Stimulated activated CD4-positive, alpha-beta T cell treated with anti-CD3 and anti-CD28 coated beads, Interleukin-2, amount 100 ng/mL, for 48 hours (primary cell): ENCODE measurements around the gene XBP1.
"Not testable (repeated sequence)": the region's sequence is repeated elsewhere in the genome, so short reads cannot be mapped to it uniquely, and the experiment has no call there.

Experiments used
- DNase-seq, 2 donors: peaks; one replicate each; pipeline ENCODE4 v3.0.0-alpha.2; 2020

The XBP1 gene

DNA sequence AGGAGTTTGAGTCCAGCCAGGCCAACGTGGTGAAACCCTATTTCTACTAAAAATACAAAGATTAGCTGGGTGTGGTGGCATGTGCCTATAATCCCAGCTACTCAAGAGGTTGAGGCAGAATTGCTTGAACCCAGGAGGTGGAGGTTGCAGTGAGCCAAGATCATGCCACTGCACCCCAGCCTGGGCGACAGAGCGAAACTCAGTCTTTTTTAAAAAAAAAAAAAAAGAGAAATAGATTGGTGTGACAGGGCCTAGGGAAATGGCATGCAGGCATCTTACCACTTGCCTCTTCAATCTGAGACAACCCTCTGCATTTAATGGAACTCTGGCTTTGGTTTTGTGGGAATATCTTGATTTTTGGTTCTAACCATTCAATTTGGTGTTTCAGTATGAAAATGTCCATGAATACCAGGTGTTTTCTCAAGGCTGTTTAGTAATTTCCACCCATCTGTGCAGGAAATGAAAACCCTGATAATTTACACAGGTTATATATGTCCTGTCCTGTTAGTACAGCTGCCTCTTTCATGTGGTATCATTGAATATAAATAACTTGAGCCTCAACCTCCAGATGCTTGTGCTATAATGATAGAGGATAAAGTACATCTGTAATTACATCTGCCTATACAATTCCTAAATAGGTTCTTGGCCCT is 8.4 kb downstream of the XBP1 start:
- DNase-seq: no peak

DNA sequence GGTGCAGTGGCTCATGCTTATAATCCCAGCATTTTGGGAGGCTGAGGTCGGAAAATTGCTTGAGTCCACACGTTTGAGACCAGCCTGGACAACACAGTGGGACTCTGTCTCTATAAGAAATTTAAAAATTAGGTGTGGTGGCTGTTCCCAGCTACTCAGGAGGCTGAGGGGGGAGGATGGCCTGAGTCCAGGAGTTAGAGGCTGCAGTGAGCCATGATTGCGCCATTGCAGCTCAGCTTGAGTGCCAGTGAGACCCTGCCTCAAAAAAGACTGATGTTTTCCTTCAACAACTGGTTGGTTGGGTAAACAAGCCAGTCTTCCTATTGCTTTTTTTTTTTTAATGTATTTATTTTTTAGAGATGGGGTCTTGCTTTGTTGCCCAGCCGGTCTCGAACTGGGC is 9.2 kb downstream of the XBP1 start:
- DNase-seq: no peak

DNA sequence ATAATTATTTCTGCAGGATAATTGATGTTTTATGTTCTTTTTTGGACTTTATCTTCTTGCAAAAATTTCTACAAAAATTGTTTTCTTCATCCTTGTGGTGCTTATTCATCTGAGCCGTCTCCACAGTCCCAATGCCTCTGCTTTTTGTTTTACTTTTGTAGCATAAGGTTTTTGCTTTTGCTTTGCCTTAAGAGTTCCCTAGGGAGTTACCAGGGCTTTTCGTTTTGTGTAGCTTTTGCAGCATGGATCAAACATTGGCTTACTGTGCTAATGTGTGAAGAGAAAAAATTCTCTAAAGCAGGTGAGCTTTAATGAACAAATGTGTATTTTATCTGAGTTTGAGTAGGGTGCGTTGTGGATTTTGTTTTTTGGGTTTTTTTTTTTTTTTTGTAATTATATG is 11.8 kb downstream of the XBP1 start:
- DNase-seq: no peak

DNA sequence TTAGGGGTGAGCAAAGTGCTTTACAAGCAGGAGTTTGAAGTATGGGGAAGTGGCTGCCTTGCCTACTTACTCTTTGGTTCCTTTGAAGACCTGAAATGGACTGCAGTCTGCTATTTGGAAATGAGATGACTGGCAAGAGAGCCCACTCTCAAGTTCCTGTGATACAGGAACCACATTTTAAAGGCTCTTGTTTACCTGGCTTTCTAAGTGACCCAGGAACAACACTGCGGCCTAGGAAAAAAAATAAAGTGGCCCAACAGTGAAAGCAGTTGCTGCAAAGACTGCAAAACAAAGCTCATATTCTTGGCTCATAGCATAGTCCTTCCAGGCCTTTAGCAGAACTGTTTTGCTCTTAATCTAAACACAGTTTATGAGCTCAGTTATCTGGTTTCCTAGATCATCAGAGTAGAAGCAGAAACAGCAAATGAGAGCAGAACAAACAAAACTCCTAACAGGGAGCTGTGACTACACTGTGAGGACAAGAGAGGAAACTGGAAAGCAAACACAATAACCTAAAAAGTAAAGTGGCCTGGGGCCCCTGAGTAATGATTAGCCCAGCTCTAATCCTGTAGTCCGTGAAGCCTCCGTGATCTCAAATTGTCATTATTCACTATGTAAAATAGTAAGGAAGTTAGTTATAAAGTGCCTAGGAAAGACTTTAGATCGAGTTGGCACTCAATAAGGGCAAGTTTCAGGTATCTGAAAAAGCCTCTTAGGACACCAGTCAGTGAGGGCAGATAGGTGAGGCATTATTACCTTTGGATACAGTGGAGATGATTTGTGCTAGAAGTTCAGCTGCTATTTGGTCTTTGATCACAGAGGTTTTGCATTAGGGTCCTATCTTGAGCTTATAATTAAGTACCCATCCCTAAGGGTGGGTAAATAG is 16.3 kb downstream of the XBP1 start:
- no peak for DNase-seq

DNA sequence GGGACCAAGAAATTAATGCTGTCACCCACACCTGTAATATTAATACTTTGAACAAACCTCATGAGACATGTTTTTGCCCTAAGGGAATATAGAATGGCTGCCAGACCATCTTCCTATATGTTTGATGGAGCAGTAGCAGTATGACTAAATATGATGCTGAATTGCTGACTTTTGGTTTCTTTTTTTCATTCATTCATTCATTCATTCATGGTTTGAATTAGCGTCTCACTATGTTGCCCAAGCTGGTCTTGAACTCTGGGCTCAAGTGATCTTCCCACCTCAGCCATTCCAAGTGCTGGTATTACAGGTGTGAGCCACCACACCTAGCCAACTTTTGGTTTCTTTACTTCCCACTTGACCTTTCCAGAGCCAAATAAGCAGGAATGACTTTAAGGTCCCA is 20.1 kb downstream of the XBP1 start:
- no peak for DNase-seq

DNA sequence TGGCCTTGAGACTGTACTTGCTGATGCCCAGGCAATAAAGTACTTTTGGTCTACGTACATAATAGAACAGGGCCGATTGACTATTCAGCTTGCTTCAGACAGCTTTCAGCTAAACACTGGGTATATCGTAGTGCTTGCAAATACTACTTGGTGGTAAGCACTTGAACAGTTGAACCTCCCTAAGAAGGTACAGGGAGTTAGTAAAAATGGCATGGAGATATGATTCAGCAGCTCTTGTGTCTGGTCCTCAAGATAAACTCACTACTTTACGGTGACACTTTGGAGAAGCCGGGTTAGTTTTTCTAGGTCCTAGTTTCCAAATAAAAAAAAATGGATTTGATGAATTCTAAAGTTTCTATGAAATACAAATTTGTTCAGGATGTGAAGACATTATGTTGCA is 20.5 kb downstream of the XBP1 start:
- no peak for DNase-seq

DNA sequence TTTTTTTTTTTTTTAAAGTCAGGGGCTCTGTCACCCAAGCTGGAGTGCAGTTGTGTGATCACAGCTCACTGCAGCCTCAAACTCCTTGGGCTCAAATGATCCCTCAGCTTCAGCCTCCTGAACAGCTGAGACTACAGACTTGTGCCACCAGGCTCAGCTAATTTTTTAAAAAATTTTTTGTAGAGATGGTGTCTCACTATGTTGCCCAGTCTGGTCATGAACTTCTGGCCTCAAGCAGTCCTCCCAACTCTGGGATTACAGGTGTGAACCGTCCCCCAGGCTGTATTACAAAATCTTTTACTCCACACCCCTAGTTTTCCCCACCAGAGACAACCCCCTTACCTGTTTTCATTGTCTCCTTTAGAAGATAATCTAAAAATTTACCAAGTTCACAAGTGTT is 26.0 kb downstream of the XBP1 start:
- no peak for DNase-seq

DNA sequence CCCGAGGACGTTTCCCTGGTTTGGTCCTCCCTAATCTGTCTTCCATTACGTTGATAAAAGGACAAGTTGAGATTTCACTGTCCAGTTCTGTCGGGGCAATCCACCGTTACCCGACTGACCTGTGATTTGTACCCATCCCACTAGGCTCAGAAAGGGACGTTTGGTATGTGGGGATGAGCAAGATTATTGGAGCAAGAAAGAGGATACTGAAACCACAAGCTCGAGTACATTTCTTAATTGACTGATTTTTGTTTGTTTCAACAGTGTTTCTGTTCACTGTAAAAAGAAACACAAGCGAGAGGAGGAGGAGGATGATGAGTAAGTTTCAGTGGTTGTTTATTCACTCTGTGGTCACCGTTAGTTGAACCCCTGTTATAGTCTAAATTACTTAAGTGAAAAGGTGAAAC is 26.9 kb downstream of the XBP1 start:
- no peak for DNase-seq

DNA sequence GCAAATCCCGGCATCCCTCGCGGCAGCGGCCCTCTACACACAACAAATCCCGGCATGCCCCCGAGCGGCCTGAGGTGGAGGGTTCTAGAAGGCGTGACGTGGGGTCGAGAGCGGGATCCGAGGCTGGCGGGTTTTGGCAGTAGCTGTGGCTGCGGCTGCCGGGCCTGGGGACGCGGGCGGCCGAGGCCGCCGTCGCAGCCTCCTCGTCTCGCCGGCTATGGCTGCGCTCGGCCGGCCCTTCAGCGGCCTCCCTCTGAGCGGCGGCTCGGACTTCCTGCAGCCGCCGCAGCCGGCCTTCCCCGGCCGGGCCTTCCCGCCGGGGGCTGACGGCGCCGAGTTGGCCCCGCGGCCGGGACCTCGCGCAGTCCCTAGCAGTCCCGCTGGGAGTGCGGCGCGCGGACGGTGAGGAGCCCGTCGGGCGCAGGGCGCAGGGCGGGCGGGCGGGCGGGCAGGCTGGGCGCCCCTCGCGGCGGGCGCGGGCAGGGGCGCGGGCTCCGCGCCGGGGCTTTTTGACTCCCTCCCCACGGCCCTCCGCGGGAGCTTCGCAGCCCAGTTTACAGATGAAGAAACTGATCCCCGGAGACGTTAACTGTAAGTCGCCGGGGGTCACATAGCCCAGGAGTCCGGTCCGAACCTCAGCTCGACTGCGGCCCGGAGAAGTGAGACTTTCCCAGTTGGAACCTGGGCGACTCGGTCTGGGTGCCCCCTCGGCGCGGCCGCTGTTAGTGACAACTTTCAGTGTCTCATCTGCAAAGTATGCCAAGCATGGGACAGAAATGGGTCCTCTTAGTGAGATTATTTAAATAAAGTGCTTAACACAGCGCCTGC is 27.5 kb downstream of the XBP1 start, which contains the start of gene CCDC117:
TSS of gene CCDC117 (plus strand) at position 63 of the 828 bp plus-strand sequence. CDS start at position 218, 155 bp downstream.
- peak; percentile 86 to 88 for DNase-seq

DNA sequence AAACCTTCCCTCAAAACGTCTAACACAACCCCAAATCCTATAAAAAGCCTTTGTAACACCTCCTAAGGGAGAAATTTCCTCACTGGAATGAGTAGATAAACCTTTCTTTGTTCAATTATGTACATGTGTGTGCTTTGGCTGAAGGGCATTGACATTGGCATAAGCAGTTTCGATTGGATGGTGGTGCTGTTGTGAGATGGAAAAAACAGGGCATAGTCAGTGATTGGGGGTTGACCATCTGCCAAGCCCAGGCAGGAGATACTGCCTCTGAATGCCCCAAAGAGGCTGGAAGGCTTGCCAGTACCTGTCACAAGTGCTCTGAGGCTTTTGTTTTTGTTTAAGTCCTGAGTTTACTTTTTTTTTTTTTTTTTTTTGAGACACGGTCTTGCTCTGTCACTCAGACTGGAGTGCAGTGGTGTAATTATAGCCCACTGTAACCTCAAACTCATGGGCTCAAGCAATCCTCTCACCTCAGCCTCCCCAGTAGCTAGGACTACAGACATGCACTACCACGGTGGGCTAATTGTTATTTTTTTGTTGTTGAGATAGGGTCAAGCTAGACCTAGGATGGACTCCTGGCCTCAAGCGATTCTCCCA is 29.1 kb downstream of the XBP1 start:
- DNase-seq: no peak

DNA sequence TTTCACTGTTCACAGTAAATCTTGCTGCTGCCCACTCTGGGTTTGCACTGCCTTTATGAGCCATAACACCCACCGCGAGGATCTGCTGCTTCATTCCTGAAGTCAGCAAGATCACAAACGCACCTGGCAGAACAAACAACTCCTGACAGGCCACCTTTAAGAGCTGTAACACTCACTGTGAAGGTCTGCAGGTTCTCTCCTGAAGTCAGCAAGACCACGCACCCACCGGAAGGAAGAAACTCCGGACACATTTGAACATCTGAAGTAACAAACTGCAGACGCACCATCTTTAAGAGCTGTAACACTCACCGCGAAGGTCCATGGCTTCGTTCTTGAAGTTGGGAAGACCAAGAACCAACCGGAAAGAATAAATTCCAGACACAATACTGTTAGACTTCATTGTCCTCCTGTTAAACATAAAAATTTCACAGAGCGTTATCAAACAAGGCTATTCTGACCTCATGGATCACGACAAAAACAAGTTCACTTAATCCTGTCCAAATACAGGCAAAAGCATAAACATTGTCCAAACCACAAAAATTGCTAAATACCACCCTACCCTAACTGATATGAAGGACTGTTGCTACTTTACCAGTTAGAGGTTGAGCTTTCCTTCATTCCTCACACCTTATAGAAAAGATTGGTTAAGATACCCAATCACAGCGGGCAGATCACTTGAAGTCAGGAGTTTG is 30.8 kb downstream of the XBP1 start:
- DNase-seq: no peak

DNA sequence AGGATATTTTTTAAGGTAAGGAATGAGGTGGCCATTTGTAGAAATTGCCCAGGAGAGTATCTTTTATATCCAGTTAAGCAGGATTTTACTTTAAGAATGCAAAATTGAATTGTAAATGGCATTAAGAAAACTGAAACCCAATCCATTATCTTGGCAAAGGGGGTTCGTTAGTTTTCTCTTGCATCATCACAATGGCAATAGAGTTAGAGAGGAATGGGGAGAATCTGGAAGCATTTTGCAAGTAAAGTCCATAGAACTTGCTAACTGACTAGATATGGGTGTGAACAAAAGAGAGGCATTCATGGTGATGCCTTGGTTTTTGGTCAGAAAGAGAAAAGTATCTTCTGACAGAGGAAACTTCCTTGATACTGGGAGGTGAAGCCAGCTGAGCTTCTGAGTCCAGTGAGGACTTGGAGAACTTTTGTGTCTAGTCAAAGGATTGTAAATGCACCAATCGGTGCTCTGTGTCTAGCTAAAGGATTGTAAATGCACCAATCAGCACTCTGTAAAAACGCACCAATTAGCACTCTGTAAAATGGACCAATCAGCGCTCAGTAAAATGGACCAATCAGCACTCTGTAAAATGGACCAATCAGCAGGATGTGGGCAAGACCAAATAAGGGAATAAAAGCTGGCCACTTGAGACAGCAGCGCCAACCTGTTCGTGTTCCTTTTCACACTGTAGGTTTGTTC is 31.5 kb downstream of the XBP1 start:
- DNase-seq: no peak

DNA sequence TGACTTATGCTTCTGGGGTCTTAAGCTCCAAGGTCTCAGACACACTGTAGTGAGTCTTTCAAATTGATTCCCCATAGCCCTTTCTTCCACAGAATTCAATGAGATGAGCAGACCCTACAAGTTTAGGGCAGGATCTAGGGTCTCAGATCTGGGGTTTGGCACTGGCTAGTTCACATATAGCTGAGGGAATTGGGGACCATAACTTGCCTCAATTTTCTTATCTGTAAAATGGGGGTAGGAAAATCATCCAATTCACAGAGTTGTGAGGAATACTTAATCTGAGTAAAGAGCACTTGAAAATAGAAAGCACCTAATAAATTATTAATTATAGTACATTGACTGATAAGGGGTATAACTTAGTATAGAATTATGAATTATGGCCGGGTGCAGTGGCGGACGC is 33.7 kb downstream of the XBP1 start:
- DNase-seq: no peak

DNA sequence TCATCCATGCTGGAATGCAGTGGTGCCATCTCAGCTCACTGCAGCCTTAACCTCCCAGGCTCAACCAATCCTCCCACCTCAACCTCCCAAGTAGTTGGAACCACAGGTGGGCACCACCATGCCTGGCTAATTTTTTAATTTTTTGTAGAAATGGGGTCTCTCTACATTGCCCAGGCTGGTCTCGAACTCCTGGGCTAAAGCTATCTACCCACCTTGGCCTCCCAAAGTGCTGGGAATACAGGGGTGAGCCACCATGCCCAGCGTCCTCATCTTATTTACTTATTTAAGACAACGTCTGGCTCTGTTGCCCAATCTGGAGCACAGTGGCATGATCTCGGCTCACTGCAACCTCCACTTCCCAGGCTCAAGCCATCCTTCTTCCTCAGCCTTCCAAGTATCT is 38.4 kb downstream of the XBP1 start:
- DNase-seq: not testable (repeated sequence)

DNA sequence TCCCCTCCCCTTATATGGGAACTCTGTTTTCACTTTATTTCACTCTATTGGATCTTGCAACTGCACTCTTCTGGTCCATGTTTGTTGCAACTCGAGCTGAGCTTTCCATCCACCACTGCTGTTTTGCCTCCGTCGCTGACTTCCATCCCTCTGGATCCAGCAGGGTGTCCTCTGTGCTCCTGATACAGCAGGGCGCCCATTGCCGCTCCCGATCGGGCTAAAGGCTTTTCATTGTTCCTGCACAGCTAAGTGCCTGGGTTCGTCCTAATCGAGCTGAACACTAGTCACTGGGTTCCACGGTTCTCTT is 39.0 kb downstream of the XBP1 start:
- DNase-seq: no peak

DNA sequence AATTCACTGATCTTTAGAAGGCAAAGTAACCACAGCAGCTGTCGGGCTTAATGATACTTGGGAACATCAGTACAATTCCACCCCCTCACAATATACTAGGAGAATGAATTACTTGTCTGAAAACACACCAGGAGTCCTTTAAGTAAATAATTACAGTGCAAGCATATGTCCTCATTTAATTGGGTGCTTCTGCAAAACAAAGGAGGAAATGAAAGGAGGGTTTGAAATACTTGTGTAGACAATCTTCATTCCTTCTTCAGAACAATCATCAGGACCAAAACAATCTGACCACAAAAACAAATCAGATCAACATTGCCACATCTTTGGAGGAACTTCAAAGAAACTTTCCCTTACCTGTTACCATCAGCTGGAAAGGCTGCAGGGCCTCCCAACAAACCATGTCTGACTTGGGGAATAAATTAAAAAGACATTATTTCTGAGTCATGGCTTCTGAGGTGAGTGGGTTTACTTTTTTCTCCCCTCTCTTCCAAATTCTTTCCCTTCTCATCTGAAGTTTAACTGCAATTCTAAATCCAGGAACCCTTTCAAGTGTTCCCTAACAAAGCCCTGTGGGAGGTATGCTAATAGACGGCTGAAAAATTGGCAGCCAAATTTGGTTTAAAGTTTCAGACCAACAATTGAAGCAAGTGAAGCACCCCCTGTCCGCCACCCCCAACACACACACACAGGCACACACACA is 40.4 kb downstream of the XBP1 start:
- no peak for DNase-seq

DNA sequence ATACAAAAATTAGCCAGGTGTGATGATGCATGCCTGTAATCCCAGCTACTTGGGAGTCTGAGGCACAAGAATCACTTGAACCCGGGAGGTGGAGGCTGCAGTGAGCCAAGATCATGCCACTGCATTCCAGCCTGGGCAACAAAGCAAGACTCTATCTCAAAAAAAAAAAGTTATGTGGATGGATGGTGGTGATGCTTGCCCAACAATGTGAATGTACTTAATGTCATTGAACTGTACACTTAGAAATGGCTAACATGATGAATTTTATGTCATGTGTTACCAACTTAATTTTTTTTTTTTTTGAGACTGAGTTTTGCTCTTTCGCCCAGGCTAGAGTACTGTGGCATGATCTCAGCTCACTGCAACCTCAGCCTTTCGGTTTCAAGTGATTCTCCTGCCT is 45.9 kb downstream of the XBP1 start:
- not testable (repeated sequence) for DNase-seq

DNA sequence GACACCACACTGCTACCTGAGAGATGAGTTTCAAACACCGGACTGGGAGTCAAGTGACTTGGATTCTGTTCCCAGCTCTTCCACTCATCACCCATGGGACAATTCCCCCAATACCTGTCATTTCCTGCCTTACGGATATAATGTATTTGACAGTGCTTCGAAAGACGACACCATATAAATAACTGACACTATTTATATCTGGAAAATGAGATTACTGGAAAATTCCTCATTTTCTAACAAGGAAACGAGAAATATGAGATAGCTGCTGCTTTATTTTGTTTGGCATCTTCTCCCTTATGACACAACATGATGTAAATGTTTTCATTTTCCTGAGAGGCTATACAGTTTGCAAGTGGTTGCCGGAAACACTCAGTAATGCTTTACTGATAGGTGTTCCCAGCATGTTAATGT is 49.9 kb downstream of the XBP1 start:
- DNase-seq: no peak
